Activated CD4-positive, alpha-beta T cell treated with anti-CD3 and anti-CD28 coated beads, Interleukin-2, Interleukin-6, amounts not matched to agents 100 ng/mL and 50 ng/mL, durations not matched to agents 16 hours and 8 hours (primary cell): ENCODE results near the gene BAIAP3.
A peak's percentile ranks its signal among the peaks of the same experiment; 100 is the strongest.

Experiments used
- DNase-seq: peaks from one replicate; pipeline ENCODE4 v3.0.0-alpha.2; 2020

The BAIAP3 gene

DNA sequence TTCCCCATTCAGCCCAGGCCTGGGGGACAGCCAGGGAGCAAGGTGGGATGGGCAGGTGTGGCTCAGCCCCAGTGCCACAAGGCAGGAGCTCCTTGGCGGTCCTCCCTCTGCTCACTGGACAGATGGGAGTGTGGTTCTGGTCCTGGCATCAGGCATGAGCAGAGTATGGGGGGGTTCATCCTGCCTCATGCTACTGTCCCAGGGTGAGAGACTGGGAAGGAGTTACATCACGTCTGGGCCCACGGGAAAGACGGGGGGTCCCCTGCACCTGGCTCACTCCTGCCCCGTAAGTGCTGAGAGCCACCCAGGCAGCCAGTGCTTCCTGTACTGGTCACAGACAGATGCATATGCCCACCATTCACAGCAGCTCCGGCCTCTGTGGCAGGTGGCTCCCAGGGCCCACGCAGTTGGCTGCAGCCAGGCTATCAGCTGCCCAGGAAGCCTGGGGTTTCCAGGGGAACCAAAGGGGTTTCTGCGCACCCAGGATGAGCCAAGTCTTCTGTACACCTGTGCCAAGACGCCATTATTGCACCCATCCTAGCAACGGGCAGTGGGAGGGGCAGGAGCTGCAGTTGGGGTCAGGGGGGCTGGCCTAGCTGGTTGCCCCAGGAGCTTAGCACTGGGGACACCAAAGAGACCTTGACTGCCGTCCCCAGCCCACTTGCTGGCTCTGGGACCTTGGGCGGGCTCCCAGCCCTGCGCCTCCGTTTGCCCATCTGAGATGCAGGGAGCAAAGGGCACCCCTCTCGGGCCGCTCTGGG lies 1.9 kb downstream of the BAIAP3 start:
- DNase-seq, result no peak

DNA sequence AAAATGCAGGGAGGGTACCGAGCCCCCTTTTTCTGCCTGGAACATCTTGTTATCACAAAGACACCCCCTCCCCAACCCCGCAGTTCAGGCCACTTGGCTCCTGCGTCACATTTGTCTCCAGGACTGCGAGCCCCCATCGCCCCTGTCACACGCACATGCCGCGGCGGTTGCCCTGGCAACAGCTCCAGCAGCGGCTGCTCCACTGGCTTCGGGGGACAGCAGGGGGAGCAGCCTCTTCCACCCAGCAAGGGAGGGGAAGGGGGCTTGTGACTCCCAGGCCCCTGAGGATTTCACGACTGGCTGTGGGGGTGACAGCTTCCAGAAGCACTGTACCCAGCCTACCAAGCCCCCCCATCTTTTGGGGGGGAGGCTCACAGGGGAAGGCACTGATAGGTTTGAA lies 2.6 kb downstream of the BAIAP3 start:
- no peak for DNase-seq

DNA sequence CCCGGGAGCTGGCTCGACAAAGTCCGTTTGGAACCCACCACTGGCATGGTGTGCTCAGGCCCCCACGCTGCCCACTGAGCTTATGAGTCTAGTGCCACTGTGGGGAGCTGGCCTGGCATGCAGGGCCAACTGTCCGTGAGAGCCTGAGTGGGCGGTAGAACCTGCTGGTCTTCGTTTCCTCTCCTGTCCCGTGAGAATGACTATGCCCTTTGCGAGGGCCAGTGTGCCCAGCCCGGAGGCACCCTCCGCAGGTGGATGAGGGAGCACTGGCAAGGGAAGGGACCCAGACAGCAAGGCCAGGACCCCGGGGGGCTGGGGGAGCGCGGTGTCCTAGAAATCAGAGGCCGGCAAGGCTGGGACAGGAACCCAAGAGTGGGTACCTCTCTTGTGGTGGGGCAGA lies 3.2 kb downstream of the BAIAP3 start:
- no peak for DNase-seq

DNA sequence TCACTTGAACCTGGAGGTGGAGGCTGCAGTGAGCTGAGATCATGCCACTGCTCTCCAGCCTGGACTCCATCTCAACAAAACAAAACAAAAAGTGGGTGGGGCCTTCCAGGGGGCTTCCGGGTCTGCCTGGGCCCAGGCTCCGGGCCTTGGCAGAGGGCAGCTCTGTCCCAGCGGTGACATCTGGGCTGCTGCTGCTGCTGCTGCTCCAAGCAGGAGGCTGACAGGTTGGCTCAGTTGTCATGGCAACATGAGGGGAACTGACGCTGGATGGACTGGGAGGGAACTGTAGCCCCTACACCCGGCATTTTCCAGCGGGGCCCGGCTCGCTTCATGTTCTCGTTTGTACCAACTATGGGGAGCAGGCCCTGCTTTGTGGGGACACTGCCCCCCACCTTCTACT lies 4.0 kb downstream of the BAIAP3 start:
- DNase-seq, result no peak

DNA sequence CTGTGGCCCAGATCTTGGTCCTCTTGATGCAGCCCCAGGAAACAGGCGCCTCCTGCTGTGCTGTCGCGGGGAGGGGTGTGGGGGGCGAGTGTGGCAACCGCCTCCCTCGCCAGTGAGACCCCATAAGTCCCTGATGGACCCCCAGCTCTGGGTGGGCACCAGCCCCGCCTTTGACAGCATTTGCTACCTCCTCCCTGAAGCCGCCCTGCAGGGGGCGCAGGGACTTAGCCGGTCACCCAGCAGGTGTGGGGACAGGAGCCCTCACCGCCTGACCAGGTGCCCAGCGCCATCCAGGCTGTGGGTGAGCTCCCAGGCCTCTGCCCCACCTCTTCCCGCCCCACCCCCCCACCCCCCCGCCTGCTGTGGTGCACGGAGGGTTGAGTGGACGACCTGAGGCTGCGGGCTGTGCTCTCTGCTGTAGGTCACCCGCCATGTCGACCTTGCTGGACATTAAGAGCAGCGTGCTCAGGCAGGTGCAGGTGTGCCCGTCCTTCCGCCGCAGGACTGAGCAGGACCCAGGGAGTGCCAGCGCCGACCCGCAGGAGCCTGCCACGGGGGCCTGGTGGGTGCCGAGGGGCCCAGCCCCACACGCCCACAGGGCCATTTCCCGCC lies 4.8 kb downstream of the BAIAP3 start:
- no peak for DNase-seq

DNA sequence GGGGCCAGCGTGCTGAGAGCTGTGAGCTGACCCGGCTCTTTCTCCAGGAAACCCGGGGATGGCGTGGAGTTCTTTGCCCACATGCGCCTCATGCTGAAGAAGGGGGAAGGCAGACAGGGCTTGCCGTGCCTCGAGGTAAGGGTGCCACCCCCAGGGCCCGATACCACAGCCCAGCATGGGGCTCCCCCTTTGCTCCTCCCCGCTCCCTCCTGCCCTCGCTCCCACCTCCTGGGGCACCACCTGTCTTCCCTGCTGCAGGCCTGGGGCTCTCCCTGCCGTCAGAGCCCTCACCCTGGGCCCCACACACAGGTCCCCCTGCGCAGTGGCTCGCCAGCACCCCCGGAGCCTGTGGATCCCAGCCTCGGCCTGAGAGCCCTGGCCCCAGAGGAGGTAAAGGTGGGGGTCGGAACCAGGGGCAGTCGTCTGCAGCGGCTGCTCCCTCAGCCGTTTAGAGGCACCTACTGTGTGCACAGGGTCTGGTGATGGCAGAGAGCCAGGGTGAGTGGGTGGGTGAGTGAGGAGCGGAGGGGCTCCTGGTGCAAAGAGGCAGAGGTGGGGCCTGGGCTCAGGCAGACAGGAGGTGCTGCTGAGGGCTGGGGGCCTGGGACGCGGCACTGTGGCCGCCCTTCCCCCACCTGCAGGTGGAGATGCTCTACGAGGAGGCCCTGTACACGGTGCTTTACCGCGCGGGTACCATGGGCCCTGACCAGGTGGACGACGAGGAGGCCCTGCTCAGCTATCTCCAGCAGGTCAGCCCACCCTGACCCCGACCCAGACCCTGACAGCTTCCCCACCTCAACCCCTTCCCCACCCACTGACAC lies 5.6 kb downstream of the BAIAP3 start:
- DNase-seq, result no peak

DNA sequence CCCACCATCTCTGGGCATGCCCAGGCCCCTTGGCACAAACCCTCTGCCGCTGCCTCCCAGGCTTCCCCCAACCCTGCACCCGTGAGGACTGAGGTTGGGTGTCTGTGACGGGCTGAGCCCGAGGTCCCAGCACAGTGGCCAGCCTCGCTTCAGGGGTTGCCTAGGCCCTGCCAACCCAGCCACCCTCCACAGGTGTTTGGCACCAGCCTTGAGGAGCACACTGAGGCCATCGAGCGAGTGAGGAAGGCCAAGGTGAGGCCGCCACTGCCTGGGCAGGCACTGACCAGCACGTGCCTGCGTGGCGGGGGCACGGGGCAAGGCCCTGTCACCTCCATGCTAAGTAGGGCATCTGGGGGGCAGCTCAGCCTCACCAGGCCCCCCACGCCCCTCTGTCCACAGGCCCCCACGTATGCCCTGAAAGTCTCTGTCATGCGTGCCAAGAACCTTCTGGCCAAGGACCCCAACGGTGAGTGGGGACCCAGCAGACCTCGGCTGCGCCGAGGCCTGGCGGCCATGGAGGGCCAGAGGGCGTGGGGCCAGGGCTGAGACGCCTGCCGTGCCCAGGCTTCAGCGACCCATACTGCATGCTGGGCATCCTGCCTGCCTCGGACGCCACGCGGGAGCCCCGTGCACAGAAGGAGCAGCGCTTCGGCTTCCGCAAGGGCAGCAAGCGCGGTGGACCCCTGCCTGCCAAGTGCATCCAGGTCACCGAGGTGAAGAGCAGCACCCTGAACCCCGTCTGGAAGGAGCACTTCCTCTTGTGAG lies 7.5 kb downstream of the BAIAP3 start:
- no peak for DNase-seq

DNA sequence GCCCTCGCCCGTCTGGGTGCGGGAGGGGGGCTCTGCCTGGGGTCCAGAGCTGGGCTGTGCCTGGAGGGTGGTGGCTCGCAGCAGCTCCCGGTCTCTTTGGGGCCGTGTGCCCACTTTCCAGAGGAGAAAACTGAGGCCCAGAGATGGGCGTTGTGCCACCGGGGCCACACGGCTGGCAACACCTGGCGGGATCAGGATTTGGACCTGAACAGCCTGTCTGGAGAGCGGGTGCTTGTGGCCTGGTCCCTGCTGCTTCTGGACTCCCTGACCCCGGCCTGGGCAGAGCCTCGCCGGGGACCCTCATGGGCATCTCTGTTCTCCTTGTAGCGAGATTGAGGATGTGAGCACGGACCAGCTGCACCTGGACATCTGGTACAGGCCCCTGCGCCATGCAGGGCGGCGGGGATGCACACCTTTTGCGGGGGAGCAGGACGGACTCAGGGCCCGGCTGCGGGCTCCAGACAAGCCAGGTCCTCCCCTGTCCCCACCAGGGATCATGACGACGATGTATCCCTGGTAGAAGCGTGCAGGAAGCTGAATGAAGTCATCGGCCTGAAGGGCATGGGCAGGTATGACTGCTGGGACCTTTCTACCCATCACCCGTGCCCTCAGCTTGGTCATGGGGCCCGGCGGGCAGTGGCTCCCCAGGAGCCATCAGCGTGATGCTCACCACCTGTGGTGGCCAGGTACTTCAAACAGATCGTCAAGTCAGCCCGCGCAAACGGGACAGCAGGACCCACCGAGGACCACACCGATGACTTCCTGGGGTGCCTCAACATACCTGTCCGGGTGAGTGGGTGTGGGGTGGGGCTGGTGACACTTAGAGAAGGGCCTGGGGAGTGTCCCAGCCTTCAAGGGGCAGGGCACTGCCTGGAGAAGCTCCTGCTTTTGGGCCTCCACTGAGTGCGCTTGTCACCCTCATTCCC lies 8.3 kb downstream of the BAIAP3 start:
- no peak for DNase-seq

DNA sequence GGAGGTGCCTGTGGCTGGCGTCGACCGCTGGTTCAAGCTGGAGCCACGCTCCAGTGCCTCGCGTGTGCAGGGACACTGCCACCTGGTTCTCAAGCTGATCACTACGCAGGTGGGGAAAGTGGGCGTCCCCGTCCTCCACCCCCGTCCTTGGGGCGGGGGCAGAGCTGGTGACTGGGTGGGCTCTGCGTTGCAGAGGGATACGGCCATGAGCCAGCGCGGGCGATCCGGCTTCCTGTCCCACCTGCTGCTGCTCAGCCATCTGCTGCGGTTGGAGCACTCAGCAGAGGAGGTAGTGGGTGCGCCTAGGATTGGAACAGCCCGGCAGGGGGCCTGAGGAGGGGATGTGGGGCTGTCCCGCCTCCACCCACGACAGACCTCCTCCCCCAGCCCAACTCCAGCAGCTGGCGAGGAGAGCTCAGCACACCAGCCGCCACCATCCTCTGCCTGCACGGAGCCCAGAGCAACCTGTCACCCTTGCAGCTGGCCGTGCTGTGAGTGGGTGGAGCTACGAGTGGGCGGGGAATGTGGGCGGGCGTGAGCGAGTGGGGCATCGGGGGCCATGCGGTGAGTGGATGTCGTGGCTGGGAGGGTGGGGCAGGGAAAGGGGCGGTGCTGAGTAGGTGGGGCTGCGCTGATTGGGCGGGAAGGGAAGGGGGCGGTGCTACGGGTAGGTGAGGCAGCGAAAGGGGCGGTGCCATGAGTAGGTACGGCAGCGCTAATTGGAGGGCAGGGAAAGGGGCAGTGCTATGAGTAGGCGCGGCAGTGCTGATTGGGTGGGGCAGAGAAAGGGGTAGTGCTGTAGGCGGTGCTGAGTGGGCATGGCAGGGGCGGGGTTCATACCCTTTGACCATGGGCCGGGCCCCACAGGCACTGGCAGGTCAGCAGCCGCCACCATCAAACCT lies 9.3 kb downstream of the BAIAP3 start:
- DNase-seq, result peak; percentile 97

DNA sequence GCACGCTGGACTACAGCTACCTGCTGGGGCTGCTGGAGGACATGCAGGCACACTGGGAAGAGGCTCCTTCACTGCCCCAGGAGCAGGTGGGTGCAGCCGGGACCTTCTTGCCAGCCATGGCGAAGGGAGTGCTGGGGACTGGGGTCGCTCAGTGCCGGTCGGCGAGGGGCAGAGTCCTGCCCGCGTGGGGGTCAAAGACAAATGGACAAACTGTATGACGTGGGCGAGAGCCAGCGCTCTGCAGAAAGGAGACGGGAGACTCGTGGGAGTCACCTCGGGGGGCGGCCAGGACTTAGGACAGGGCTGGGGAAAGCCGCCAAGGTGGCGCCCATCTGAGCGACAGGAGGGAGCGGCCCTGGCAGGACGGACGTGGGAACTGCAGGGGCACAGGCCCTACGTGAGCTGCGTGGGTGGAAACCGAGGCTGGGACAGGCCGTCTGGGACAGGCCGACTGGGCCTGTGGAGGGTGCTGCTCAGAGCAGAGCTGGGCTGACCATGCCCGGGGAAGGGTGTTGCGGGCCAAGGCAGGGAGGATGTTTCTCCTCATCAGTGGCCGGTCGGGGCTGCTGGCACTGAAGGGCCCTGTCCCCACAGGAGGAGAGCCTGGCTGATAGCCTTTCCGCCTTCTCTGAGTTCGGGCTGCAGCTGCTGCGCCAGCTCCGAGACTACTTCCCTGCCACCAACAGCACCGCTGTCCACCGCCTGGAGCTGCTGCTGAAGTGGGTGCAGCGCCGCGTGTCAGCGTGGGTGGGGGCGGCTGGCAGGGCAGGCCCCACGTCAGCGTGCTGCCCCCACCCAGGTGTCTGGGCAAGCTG lies 10.2 kb downstream of the BAIAP3 start:
- DNase-seq, result no peak

DNA sequence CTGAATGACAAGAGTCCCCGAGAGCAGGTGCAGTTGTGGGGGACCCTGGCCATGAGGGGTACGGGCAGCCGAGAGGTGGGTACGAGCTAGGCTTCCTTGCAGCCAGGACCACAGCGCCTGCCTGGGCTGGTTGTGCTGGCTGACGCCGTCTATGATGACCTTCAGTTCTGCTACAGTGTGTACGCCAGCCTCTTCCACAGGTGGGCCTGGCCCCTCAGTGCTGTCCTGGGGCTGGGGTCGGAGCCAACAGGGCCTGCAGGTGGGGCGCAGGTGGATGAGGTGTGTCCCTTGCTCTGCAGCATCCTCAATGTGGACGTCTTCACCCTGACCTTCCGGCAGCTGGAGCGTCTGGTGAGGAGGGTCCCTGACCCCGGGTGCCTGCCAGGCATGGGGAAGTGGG lies 11.1 kb downstream of the BAIAP3 start:
- no peak for DNase-seq

DNA sequence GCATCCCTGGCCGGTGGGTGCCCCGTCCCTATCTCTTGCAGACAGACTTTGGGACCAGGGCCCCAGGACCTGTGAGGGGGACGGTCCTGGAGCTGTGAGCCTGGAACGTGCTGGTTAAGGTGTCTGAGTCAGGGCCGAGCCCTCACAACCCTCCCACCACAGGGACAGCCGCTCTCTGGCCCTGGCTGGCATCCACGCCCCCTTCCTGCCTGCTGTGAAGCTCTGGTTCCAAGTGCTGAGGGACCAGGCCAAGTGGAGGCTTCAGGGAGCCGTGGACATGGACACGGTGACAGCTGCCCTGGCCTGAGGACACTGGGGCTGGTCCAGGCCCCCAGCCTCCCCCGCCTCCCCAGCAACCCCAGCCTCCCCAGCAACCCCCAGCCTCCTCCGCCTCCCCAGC lies 11.6 kb downstream of the BAIAP3 start:
- DNase-seq, result no peak

DNA sequence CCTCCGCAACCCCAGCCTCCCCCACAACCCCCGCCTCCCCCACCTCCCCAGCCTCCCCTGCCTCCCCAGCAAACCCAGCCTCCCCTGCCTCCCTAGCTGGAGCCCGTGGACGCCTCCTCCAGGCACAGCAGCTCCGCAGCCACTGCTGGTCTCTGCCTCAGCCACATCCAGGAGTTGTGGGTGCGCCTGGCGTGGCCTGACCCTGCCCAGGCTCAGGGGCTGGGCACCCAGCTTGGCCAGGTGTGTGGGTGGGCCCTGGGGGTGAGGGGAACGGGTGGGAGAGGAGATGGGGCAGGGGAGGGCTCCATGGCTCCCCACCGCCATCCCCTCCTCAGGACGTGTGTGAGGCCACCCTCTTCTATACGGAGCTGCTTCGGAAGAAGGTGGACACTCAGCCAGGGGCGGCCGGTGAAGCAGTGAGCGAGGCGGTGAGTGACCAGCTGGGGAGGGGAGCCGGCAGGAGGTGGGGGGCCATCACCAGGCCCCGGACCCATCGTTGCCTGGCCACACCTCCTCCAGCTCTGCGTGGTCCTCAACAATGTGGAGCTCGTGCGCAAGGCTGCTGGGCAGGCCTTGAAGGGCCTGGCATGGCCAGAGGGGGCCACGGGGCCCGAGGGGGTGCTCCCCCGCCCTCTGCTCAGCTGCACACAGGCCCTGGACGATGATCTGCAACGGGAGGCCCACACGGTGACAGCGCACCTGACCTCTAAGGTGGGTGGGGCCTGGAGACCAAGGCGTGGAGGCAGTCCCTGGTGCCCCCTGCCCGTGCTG lies 12.4 kb downstream of the BAIAP3 start:
- no peak for DNase-seq

DNA sequence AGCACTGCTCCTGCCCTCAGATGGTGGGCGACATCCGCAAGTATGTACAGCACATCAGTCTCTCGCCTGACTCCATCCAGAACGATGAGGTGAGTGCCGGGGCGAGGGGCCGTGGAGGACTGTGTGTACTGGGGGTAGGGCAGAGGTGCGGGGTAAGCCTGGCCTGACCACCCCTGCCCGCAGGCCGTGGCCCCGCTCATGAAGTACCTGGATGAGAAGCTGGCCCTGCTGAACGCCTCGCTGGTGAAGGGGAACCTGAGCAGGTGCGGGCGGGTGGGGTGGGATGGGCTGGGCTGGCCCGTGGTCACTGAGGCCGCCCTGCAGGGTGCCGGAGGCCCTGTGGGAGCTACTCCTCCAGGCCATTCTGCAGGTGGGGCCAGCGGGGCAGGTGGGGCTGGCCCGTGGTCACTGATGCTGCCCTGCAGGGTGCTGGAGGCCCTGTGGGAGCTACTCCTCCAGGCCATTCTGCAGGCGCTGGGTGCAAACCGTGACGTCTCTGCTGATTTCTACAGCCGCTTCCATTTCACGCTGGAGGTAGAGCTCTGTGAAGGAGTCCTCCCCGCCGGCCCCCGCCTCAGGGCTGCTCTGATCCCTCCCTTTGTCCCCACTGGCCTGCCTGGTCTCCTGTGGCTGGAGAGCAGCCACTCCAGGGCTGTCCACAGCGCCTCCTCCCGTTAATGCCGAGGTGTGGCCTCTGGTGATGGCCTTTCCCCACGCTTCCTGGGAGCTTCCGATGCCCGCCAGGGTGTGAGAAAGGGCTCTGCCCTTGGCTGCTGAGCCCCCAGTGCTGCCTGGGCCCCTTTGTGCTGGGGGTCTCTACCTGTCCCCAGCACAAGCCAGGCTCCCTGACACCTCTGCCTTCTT lies 13.2 kb downstream of the BAIAP3 start:
- DNase-seq, result no peak

DNA sequence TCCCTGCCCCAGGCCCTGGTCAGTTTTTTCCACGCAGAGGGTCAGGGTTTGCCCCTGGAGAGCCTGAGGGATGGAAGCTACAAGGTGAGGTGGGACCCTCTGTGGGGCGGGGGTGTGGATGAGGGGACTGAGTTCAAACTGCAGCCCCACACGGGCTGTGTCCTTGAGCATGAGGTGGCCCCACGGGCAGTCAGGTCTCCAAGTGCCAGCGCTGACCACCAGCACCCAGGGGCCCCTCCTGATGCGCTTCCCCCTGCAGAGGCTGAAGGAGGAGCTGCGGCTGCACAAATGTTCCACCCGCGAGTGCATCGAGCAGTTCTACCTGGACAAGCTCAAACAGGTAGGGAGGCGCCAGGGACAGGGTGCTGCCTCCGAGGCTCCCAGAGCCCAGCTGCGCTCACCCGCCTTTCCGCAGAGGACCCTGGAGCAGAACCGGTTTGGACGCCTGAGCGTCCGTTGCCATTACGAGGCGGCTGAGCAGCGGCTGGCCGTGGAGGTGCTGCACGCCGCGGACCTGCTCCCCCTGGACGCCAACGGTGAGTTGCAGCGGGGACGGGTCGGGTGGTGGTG lies 13.9 kb downstream of the BAIAP3 start:
- no peak for DNase-seq

DNA sequence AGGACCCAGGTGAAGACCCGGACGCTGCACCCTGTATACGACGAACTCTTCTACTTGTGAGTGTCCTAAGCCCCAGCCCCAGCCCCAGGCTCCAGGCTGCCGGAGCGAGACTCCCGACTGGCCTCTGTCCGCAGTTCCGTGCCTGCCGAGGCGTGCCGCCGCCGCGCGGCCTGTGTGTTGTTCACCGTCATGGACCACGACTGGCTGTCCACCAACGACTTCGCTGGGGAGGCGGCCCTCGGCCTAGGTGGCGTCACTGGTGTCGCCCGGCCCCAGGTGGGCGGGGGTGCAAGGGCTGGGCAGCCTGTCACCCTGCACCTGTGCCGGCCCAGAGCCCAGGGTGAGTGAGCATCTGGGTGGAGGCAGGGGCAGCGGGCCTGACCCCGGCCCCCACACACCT lies 14.5 kb downstream of the BAIAP3 start:
- DNase-seq, result no peak

DNA sequence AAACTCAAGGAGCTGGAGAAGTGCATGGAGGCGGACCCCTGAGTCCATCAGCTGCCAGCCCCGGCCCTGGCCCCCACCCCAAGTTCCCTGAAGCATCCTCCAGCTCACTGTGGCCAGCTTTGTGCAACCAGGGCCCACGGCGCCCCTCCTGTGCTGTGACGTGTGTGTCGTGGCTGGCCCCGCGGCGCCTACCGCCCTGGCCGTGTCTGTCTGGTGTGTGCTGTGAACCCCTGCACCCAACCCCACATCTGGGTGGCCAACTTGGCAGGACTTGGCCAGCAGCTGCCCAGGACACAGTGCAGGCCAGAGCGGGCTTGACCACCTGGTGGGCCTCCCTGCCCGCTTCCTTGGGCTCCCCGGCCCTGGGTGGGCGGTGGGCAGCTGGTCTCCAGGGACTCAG lies 15.0 kb downstream of the BAIAP3 start:
- no peak for DNase-seq

DNA sequence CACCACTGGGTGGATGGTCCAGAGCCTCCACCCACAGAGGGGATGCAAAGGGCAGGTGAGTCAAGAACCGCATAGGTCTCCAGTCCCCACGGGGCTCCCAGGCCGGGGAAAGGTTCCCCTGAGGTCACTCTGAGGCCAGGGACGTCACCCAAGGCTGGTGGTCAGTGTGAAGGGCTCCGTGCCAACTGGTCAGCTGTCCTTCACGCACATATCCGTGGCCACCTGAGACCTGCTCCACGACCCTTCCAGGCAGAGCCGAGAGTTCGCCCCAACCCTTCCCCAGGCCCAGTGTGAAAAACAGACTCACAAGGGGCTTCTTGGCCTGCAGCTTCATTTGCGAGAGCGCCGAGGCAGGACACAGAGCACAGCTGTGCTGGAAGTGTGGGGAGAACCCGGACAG lies 15.5 kb downstream of the BAIAP3 start:
- DNase-seq, result no peak
